ENCODE data around the gene C15orf61.

The C15orf61 gene

DNA sequence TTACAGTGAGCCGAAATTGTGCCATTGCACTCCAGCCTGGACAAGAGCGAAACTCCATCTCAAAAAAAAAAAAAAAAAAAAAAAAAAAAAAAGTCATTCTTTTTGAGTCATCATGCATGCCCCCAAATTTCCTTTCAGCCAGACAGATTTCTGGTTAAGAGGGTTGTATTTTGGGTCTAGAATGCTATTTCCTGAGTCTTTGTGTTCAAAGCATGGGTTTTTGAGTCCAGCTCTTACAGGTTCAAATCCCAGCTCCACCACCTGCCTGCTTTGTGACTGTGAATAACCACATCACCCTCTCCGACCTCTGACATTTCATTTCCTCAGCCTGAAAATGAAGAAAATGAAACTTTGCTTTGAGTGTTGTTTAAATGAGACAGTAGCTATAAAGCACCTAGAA, 9.3 kb upstream of the C15orf61 start:
- Mint-ChIP-seq H3K27me3 (ENCODE audit: low read depth, poor library complexity) (peaks cover 10% of the 10 kb centered on the region), H3K4me1 (peaks cover 6% of the 10 kb centered on the region), H3K4me3 (no peak overlapping the region), H3K9me3 (no peaks in the 10 kb centered on the region), H3K27ac (no peak overlapping the region), H3K36me3 (ENCODE audit: low read depth) (peaks cover 15% of the 10 kb centered on the region)
- no peak for TF ChIP-seq CTCF (IDR thresholded peaks at IDR 0.05)
- no peak for DNase-seq

GRCh38 chr15:67512140-67512539, 8.8 kb upstream of the C15orf61 start:
- H3K4me3 Mint-ChIP-seq: no peak overlapping the region
- DNase-seq: no peak
- peaks cover 10% of the 10 kb centered on the region for H3K27me3 Mint-ChIP-seq (ENCODE audit: low read depth, poor library complexity)
- no peak overlapping the region for H3K27ac Mint-ChIP-seq
- peaks cover 17% of the 10 kb centered on the region for H3K36me3 Mint-ChIP-seq (ENCODE audit: low read depth)
- TF ChIP-seq CTCF (IDR thresholded peaks at IDR 0.05): no peak
- no peaks in the 10 kb centered on the region for H3K9me3 Mint-ChIP-seq
- peaks cover 6% of the 10 kb centered on the region for H3K4me1 Mint-ChIP-seq

- no peak for TF ChIP-seq CTCF (IDR thresholded peaks at IDR 0.05)
- no peak overlapping the region for H3K27ac Mint-ChIP-seq
- peaks cover 27% of the 10 kb centered on the region for H3K36me3 Mint-ChIP-seq (ENCODE audit: low read depth)
- no peak for DNase-seq
- H3K27me3 Mint-ChIP-seq (ENCODE audit: low read depth, poor library complexity): peaks cover 9% of the 10 kb centered on the region
- H3K9me3 Mint-ChIP-seq: peaks cover 4% of the 10 kb centered on the region
- no peak overlapping the region for H3K4me3 Mint-ChIP-seq
- peaks cover 6% of the 10 kb centered on the region for H3K4me1 Mint-ChIP-seq
Observed at GRCh38 chr15:67512933-67513714, 7.8 kb upstream of the C15orf61 start.

DNA sequence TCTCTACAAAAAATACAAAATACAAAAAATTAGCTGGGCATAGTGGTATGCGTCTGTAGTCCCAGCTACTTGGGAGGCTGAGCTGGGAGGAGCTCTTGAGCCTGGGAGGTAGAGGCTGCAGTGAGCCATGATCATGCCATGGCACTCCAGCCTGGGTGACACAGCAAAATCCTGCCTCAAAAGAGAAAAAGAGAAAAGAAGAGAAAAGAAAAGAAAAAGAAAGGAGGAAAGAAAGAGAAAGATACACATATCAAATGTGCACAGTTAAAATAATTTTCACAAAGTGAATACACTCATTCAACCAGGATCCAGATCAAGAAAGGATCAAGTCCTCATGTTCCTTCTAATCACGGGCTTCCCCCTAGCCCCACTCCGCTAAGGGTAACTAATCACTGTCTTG, 5.8 kb upstream of the C15orf61 start:
- H3K9me3 Mint-ChIP-seq: peaks cover 9% of the 10 kb centered on the region
- H3K36me3 Mint-ChIP-seq (ENCODE audit: low read depth): peaks cover 35% of the 10 kb centered on the region
- H3K4me3 Mint-ChIP-seq: no peak overlapping the region

GRCh38 chr15:67515557-67515956, 5.4 kb upstream of the C15orf61 start:
- peaks cover 35% of the 10 kb centered on the region for H3K36me3 Mint-ChIP-seq (ENCODE audit: low read depth)
- TF ChIP-seq CTCF (IDR thresholded peaks at IDR 0.05): no peak
- no peak for DNase-seq
- no peak overlapping the region for H3K27ac Mint-ChIP-seq
- H3K4me1 Mint-ChIP-seq: peaks cover 6% of the 10 kb centered on the region
- H3K27me3 Mint-ChIP-seq (ENCODE audit: low read depth, poor library complexity): peaks cover 4% of the 10 kb centered on the region
- peaks cover 9% of the 10 kb centered on the region for H3K9me3 Mint-ChIP-seq
- no peak overlapping the region for H3K4me3 Mint-ChIP-seq

More for the DNA sequence above, 5.8 kb upstream of the C15orf61 start:
- Mint-ChIP-seq H3K27ac (no peak overlapping the region), H3K27me3 (ENCODE audit: low read depth, poor library complexity) (peaks cover 4% of the 10 kb centered on the region), H3K4me1 (peaks cover 6% of the 10 kb centered on the region)
- DNase-seq: no peak
- TF ChIP-seq CTCF (IDR thresholded peaks at IDR 0.05): no peak
